GM18868 (cell line): Measurements from ENCODE around the gene TSGA10IP.

Experiments
- ATAC-seq: cut with Tn5 transposase; IDR thresholded peaks from one replicate; pipeline ENCODE4 v1.9.1; 2021; ENCODE audit warnings: mild to moderate bottlenecking, moderate library complexity; ENCODE audit not compliant: unreplicated experiment

TSGA10IP gene

DNA sequence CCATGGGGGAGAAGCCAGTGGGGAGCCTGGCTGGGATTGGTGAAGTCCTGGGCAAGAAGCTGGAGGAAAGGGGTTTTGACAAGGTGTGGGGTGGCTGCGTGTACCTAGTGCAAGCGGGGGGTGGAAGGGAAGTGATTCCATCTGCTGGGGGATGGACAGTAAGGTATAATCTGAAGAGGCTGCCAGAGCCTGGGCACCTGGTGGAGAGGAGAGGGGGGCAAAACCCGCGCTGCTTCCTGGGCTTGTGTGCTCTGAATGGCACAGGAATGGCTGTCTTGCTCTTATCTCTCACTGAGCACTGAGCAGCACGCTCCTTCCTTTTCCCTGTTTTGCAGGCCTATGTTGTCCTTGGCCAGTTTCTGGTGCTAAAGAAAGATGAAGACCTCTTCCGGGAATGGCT is 58.0 kb downstream of the TSGA10IP start:
- no peak for ATAC-seq

DNA sequence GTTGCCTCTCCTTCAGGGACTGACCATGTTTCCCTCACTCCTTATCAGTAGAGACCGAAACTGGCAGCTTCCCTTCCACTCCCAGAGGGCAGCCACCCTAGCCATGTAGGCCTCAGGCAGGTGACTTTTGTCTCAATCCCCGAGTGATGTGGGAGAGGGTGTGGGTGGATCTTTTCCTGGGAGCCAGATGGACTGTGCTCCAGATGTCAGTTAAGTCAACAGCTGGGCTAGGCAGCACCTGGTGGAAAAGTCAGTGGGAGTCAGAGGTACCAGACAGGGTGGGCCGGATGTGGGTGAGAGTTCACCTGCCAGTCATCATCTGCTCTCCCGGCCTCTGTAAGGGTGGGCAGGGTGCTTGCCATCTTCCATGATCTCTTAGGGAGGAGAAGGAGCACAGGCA is 58.9 kb downstream of the TSGA10IP start:
- ATAC-seq, result no peak

DNA sequence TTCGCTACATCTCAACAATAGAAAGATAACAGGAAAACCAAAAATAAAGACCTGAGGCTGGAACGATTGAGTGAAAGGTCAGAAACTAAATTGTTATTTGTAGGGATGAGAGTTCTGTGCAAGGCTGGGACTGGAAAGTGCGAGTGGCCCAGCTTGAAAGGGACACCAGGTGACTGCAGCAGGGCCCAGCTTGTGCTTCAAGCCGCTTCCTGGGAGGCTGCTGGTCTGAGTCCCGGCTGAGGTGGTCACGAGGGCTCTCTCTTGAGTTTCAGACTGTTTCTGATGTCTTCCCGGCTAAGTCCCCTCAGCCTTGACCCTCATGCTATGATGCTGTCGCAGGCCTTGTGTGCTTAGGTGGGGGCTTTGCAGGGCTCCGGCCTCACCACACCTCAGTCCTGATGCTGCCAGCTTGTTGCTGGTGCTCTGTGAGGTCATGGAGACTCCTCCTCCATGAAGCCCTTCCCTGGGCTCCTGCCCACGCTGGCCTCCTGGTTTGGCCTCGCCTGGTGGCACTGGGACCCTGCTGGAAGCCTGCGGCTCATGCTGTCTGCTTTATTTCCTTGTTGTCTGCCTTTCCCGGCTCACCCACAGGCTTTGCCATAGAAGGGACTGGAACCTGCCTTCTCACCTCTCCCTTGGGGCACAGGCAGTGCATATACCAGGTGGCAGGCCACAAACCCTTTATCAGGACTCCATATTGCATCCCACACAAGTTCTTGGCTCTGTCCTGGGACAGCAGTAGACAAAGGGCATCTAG is 61.0 kb downstream of the TSGA10IP start:
- ATAC-seq, result no peak

DNA sequence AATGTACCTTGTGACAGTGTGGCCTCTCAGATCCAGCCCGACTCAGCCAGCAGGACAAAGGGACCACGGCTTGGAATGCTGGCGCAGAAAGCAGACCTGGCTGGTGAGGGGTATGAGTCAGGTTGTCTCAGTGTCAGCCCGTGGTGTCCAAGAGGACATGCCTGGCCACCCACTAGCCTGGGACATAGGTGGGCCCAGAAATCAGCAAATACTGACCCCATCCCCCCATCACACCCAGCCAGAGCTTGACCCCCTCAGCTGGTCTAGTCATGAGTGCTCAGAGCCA is 61.6 kb downstream of the TSGA10IP start:
- no peak for ATAC-seq

DNA sequence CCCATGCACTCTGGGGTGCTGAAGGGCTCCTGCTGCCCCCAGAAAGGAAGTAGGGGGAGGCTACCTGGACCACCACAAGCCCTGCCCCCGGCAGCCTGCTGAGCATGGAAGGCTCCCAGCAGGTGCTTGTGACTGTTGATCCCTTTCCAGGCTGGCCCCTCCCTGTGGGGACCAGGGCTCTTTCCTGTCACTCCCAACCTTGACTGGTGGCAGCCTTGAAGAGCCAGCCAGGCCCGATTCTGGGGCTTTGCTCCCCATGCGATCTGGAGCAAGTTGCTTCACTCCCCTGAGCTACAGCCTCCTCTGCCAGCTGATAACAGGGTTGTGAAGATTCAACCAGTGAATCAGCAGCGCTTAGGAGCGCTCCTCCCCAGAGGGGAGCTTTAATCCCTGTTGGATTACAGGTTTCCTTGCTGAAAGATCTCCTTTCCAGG is 61.9 kb downstream of the TSGA10IP start:
- ATAC-seq, result no peak

DNA sequence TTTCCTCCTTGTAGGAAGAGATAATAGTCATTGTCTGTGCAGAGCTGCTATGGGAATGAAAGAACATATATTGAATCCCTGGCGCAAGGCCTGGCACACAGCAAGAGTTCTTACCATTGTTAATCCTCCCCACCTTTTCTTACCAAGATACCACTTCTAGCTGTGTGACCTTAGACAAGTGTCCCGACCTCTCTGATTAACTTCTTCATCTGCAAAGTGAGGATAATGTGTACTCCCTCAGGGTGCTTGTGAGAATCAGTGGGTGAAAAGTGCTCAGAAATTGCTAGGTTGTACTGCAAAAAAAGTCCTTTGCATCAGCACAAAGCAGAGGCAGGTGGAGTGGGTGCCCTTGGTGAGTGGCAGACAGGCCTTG is 62.8 kb downstream of the TSGA10IP start:
- no peak for ATAC-seq

DNA sequence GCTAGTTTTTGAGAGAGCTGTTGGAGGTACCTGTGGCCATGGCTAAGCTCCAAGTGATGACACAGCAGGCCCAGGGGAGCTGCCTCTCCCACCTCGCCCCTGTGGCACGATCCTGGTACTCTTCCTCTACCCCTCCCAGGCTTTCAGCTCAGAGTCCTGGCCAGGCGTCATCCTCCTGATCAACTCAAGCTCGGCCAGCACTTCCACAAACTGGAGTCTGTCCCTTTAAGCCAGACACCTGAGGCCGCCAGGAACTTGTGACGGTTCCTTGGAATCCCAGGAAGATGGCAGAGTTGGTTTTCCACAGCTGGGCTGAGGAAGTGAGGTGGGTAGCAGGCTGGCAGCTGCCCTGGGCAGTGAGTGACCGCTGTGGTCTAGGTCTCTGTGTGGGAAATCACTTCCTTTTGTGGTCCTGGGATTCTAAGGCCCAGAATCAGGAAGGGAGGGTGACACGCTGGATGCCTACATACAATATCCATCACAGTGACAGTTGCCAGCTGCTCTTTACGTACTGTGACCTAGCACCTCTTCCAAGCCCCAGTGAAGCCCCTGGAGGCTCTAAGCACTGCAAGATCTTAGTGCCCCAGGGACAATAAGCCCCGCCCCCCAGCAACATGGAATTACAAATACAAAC is 63.3 kb downstream of the TSGA10IP start:
- ATAC-seq, result no peak
